T-helper 22 cell (primary cell): ENCODE measurements around the gene PPP1R1B.

Experiments
- DNase-seq: peaks from one replicate; pipeline ENCODE4 v3.0.0-alpha.2; 2020; ENCODE audit warnings: low read depth

The PPP1R1B gene

GRCh38 chr17:39667945-39668924 lies 41.5 kb downstream of the PPP1R1B start, which contains the start of gene PNMT:
Gene PNMT (plus strand): TSS chr17:39668453. CDS start chr17:39668476, 23 bp downstream.
- DNase-seq = no peak

DNA sequence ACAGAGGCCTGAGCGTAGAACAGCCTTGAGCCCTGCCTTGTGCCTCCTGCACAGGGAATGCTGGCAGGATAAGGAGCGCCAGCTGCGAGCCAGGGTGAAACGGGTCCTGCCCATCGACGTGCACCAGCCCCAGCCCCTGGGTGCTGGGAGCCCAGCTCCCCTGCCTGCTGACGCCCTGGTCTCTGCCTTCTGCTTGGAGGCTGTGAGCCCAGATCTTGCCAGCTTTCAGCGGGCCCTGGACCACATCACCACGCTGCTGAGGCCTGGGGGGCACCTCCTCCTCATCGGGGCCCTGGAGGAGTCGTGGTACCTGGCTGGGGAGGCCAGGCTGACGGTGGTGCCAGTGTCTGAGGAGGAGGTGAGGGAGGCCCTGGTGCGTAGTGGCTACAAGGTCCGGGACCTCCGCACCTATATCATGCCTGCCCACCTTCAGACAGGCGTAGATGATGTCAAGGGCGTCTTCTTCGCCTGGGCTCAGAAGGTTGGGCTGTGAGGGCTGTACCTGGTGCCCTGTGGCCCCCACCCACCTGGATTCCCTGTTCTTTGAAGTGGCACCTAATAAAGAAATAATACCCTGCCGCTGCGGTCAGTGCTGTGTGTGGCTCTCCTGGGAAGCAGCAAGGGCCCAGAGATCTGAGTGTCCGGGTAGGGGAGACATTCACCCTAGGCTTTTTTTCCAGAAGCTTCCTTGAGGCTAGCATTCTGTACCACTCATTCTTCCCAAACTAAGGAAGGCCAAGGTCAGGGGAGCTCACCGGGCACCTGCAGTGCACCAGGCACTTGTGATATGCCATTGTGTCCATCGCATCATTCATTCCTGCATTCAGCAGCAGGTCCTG lies 43.4 kb downstream of the PPP1R1B start:
- no peak for DNase-seq

GRCh38 chr17:39670746-39671145 lies 44.0 kb downstream of the PPP1R1B start:
- no peak for DNase-seq

- no peak for DNase-seq
These were observed 45.1 kb downstream of the PPP1R1B start for GRCh38 chr17:39671651-39672521.

GRCh38 chr17:39672522-39673334 lies 46.0 kb downstream of the PPP1R1B start:
- no peak for DNase-seq

GRCh38 chr17:39673335-39674081 lies 46.8 kb downstream of the PPP1R1B start:
- no peak for DNase-seq

DNA sequence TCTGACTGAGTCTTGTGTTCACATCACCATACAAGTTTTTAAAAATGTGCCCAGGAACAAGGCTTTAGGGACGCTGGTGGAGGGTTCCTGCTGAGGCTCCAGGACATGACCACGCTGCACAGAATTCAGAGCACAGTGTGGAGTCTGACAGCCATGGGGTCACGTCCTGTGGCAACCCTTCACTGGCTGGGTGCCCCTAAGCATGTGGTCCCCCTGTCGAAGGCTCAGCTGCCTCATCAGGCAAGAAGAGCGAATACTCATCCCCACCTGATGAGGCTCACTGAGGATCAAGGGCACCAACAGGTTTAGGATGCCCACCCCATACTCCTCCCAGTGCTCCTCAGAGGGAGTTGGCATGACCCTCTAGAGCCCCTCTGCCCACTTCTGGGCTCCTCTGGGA lies 47.4 kb downstream of the PPP1R1B start:
- no peak for DNase-seq

DNA sequence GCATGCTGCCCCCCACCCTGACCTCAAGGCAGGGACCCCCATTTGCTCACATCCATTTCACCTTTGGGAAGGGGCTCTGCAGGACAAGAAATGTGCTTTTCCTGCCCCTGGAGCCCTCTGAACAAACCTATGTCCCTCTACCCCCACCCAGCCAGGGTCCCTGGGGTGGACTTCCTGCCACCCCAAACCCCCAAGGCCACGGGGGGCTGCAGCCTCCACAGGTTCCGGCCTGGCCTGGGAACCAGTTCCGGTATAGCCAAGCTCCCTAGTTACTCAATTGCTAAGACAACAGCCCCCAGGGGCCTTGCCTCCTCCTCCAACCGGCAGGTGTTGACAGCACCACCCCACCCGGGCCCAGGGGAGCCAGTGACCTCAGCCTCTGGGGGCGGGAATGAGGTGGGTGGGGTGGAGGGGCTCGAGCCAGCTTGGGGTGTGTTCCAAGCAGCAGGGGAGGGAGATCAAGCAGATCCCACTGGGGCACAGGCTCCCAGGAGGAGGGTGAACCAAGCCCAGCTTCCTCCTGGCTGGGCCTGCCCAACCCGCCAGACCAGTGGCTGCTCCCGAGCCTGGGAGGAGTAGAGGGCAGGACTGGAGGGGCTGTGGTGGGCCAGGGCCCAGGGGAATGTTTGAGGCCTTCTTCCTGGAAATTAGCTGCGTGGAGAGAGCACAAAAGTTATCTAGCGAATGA lies 48.1 kb downstream of the PPP1R1B start:
- DNase-seq = no peak

GRCh38 chr17:39675390-39676082 lies 48.8 kb downstream of the PPP1R1B start:
- DNase-seq = no peak

GRCh38 chr17:39676198-39676819 lies 49.6 kb downstream of the PPP1R1B start:
- DNase-seq = no peak

GRCh38 chr17:39677072-39677471 lies 50.3 kb downstream of the PPP1R1B start:
- DNase-seq = no peak

- no peak for DNase-seq
These were observed 51.0 kb downstream of the PPP1R1B start for GRCh38 chr17:39677542-39678339.

GRCh38 chr17:39678340-39679116 lies 51.8 kb downstream of the PPP1R1B start:
- no peak for DNase-seq

DNA sequence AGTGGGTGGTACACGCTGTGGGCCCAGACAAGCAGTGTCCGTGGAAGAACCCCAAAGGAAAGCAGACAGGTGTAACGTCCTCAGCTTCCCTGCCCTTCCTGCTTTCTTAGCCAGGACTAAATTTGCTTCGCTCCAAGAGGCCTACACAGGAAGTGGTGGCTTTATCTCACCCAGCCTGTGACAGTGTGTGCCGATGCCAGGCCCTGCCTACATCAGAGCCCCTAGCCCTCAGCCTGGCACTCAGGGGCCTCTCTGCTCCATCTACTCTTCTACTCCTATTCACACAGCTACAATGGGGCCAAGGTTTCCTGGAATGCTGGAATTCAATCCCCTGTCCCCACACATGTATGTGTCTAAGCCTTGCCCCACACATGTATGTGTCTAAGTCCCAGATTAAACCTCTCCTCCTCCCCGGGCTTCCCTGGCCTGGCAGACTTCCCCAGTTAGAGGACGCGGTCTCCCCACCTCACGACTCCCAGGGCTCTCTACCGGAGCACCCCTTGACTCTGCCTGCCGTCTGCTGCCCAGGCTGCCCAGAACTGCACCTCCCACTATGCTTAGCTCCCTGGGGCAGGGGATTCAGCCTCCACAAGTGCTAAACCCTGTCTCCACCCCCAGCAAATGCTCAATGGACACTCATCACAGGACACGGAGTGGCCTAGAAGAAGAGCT lies 52.9 kb downstream of the PPP1R1B start:
- no peak for DNase-seq

GRCh38 chr17:39683295-39683939 lies 56.7 kb downstream of the PPP1R1B start:
- DNase-seq = no peak
